Left colon (tissue), 2 donors: Measurements from ENCODE around the gene ITGAE. TPM values are rescaled to one million over a fixed set of nuclear protein-coding genes. Genes with fewer than 3 reads are reported as not detected.
"Not testable (repeated sequence)": the region's sequence is repeated elsewhere in the genome, so short reads cannot be mapped to it uniquely, and the experiment has no call there.

Experiments used
- ATAC-seq: fragments of 200-7000 bp; cut with Tn5 transposase; one replicate; pipeline ENCODE4 v1.9.1; 2020; ENCODE audit warnings: mild to moderate bottlenecking, moderate library complexity
- DNase-seq, 2 donors: peaks; one replicate each; pipeline ENCODE4 v3.0.0-alpha.2; 2020
- intact Hi-C, 2 donors: fragments of 100-400 bp; cut with DNase I in 1 of 2; cut with micrococcal nuclease in 1 of 2; formaldehyde crosslinking; loops; one replicate each; pipeline versions ENCODE4 v1.11.2 to v1.14.0; 2022; cut with DNase I, micrococcal nuclease
- total RNA-seq, 2 donors: library from RNA; stranded (reverse); fragmentation: NEBNext Ultra II Directional; extraction: Animal tissue kit (Norgen Biotek cat#: 25700); gene quantifications; one replicate each; pipeline ENCODE4 v1.2.1, GENCODE V29; 2021
- donor health status: DM: no; HTN: no; CAD: no.
- donor health status: DM: yes; HTN: yes; CAD: no.

Gene ITGAE
- total RNA-seq, 2 donors from 2014 or later = 15.6 to 16.2 TPM

- DNase-seq (no peak), ATAC-seq (no peak)
- intact Hi-C loops = no loop called here
Measured at GRCh38 chr17:3799181-3799945, 1.6 kb downstream of the ITGAE start.

- intact Hi-C loops = no loop called here
- ATAC-seq (no peak), DNase-seq (no peak)
Measured at GRCh38 chr17:3798273-3799180, 2.5 kb downstream of the ITGAE start.

GRCh38 chr17:3796822-3797170 lies 4.2 kb downstream of the ITGAE start:
- intact Hi-C loops = no loop called here
- no peak for DNase-seq
- ATAC-seq = no peak

- DNase-seq (peak; percentile 26 to 38), ATAC-seq (peak; percentile 34)
- intact Hi-C loops = no loop called here
Measured at GRCh38 chr17:3796110-3796821, 4.7 kb downstream of the ITGAE start.

GRCh38 chr17:3795390-3796102 lies 5.4 kb downstream of the ITGAE start:
- intact Hi-C loops = no loop called here
- DNase-seq = no peak
- ATAC-seq = no peak

- ATAC-seq = peak; percentile 76
- intact Hi-C loops = no loop called here
- DNase-seq = no peak
Measured at GRCh38 chr17:3794557-3795389, 6.2 kb downstream of the ITGAE start.

- intact Hi-C loops, ATAC-seq: not testable (repeated sequence)
Measured at GRCh38 chr17:3794152-3794551, 6.8 kb downstream of the ITGAE start.

GRCh38 chr17:3793258-3793657 lies 7.7 kb downstream of the ITGAE start:
- intact Hi-C loops, ATAC-seq, DNase-seq: not testable (repeated sequence)

More at GRCh38 chr17:3794152-3794551, 6.8 kb downstream of the ITGAE start:
- not testable (repeated sequence) for DNase-seq

- DNase-seq (no peak), ATAC-seq (no peak)
- intact Hi-C loops = no loop called here
Measured at GRCh38 chr17:3792481-3792880, 8.5 kb downstream of the ITGAE start.

GRCh38 chr17:3788200-3788599 lies 12.8 kb downstream of the ITGAE start:
- intact Hi-C loops = no loop called here
- DNase-seq = no peak
- ATAC-seq = no peak

- DNase-seq, intact Hi-C loops, ATAC-seq: not testable (repeated sequence)
Measured at GRCh38 chr17:3785323-3785722, 15.7 kb downstream of the ITGAE start.

- DNase-seq = no peak
- ATAC-seq = no peak
- intact Hi-C loops = no loop called here
Measured at GRCh38 chr17:3782751-3783150, 18.2 kb downstream of the ITGAE start.

- ATAC-seq (no peak), DNase-seq (no peak)
- intact Hi-C loops = no loop called here
Measured at GRCh38 chr17:3780986-3781385, 20.0 kb downstream of the ITGAE start.

GRCh38 chr17:3777366-3778120 lies 23.4 kb downstream of the ITGAE start:
- intact Hi-C loops = no loop called here
- DNase-seq (no peak), ATAC-seq (no peak)

- no peak for ATAC-seq
- intact Hi-C loops = no loop called here
Measured at GRCh38 chr17:3773966-3774365, 27.0 kb downstream of the ITGAE start.

GRCh38 chr17:3773511-3773910 lies 27.5 kb downstream of the ITGAE start:
- no peak for ATAC-seq
- no peak for DNase-seq
- intact Hi-C loops = no loop called here

More at GRCh38 chr17:3773966-3774365, 27.0 kb downstream of the ITGAE start:
- DNase-seq = no peak

- intact Hi-C loops = no loop called here
- ATAC-seq = no peak
- DNase-seq = no peak
Measured at GRCh38 chr17:3772764-3773163, 28.2 kb downstream of the ITGAE start.
